HepG2 (cell line): ENCODE data around the gene HTR2A. TPM values are rescaled to one million over a fixed set of nuclear protein-coding genes. Genes with fewer than 3 reads are reported as not detected.

ENCODE experiments used
- ATAC-seq: fragments of 200-7000 bp; cut with Tn5 transposase; 3 replicates; pipeline ENCODE4 v1.9.1; 2020; ENCODE audit warnings: mild to moderate bottlenecking, moderate library complexity
- BruUV-seq: library from RNA; stranded (reverse); fragments of 400-500 nt; replicated peaks from 2 replicates; lab custom pipeline; 2021; lab: Mats Ljungman, UMichigan
- CTCF ChIA-PET: fragments of 300-600 bp; formaldehyde crosslinking; extraction: SDS; loops from one replicate; lab custom pipeline; 2021; ENCODE audit warnings: low total read pairs, inconsistent platforms, low intra/inter-chr PET ratio; lab: Yijun Ruan, JAX
- POLR2A ChIA-PET: fragments of 350-600 bp; sonication (Branson Sonifier 250); formaldehyde crosslinking; loops from one replicate; lab custom pipeline; 2020; ENCODE audit warnings: antibody characterized with exemption, inconsistent platforms; lab: Yijun Ruan, JAX
- DNase-seq: peaks from one replicate; pipeline ENCODE4 v3.0.0-alpha.2; 2015; ENCODE audit warnings: low spot score
- FAIRE-seq: peaks from 3 replicates; lab custom pipeline; 2011; peaks lifted over from hg19 to GRCh38; lab: Jason Lieb, UNC
- H2AFZ ChIP-seq: one replicate; pipeline ENCODE4 v1.6.1; 2011; ENCODE audit warnings: low read length, inconsistent platforms
- H3K27ac ChIP-seq: fragments of 300-600 bp; 3 replicates; pipeline ENCODE4 v1.8.0; 2011; ENCODE audit warnings: mixed run types, mild to moderate bottlenecking, mixed read lengths, low read length, inconsistent platforms; ENCODE audit not compliant: insufficient read depth; ENCODE audit errors: extremely low read length
- H3K27me3 ChIP-seq, 2 experiments: fragments of 200-600 bp in 1 of 2; 2 replicates in 1 of 2; 3 replicates in 1 of 2; pipeline versions ENCODE4 v1.6.0 to v1.8.0; 2011; ENCODE audit warnings: low read length in 2 of 2, mild to moderate bottlenecking in 2 of 2, moderate library complexity in 2 of 2, inconsistent platforms in 1 of 2; ENCODE audit not compliant: insufficient read depth in 2 of 2, control insufficient read depth in 1 of 2
- H3K36me3 ChIP-seq, 2 experiments: fragments of 200-600 bp in 1 of 2; replicated peaks in 1 of 2; 2 replicates in 1 of 2; 3 replicates in 1 of 2; pipeline versions ENCODE4 v1.5.1 to v1.8.0; 2011; ENCODE audit warnings: low read length in 2 of 2, inconsistent platforms in 1 of 2; ENCODE audit not compliant: insufficient read depth in 2 of 2, control insufficient read depth in 1 of 2
- H3K4me1 ChIP-seq: 2 replicates; pipeline ENCODE4 v1.5.1; 2012; ENCODE audit warnings: low read length, inconsistent platforms; ENCODE audit not compliant: insufficient read depth
- H3K4me2 ChIP-seq: 2 replicates; pipeline ENCODE4 v1.6.0; 2011; ENCODE audit warnings: low read depth, low read length, inconsistent platforms
- H3K4me3 ChIP-seq, 3 experiments: fragments of 200-600 bp in 1 of 3; sonication (generic), shearing (Covaris generic) in 1 of 3; replicated peaks in 1 of 3; 2 replicates each; pipeline ENCODE4 v1.5.1; 2011 to 2016; ENCODE audit warnings: low read length in 3 of 3, inconsistent platforms in 2 of 3, low read depth in 2 of 3, mild to moderate bottlenecking in 2 of 3, control low read depth in 1 of 3, mixed read lengths in 1 of 3; ENCODE audit not compliant: insufficient read depth in 1 of 3
- H3K79me2 ChIP-seq: one replicate; pipeline ENCODE4 v1.6.1; 2011; ENCODE audit warnings: low read length, inconsistent platforms; ENCODE audit not compliant: insufficient read depth
- H3K9ac ChIP-seq: 2 replicates; pipeline ENCODE4 v1.6.0; 2011; ENCODE audit warnings: mild to moderate bottlenecking, low read depth, low read length, inconsistent platforms; ENCODE audit not compliant: insufficient read depth
- H3K9me3 ChIP-seq: 2 replicates; pipeline ENCODE4 v1.5.1; 2012; ENCODE audit warnings: mild to moderate bottlenecking, low read length
- H4K20me1 ChIP-seq: 2 replicates; pipeline ENCODE4 v1.6.0; 2011; ENCODE audit warnings: inconsistent platforms, mild to moderate bottlenecking, low read length, moderate library complexity; ENCODE audit not compliant: insufficient read depth
- BRF2 ChIP-seq: sonication (generic); formaldehyde crosslinking; IDR thresholded peaks from 2 replicates; pipeline ENCODE4 v1.8.1; 2022; ENCODE audit warnings: mild to moderate bottlenecking, missing genetic modification reagents
- MYC ChIP-seq: sonication (generic); formaldehyde crosslinking; IDR thresholded peaks from 2 replicates; pipeline ENCODE4 v1.9.0; 2021; ENCODE audit warnings: missing genetic modification reagents, borderline replicate concordance
- SALL1 ChIP-seq: sonication (generic); formaldehyde crosslinking; IDR thresholded peaks from 2 replicates; pipeline ENCODE4 v1.8.0; 2022; ENCODE audit warnings: mild to moderate bottlenecking, missing genetic modification reagents
- SRY ChIP-seq: sonication (generic); formaldehyde crosslinking; IDR thresholded peaks from 2 replicates; pipeline ENCODE4 v1.8.0; 2022; ENCODE audit warnings: mild to moderate bottlenecking, missing genetic modification reagents
- TOPORS ChIP-seq: sonication (generic); formaldehyde crosslinking; IDR thresholded peaks from 2 replicates; pipeline ENCODE4 v1.8.0; 2023; ENCODE audit warnings: mild to moderate bottlenecking, missing genetic modification reagents
- ZFP82 ChIP-seq: sonication (generic); formaldehyde crosslinking; IDR thresholded peaks from 2 replicates; pipeline ENCODE4 v1.5.1; 2020; ENCODE audit warnings: mild to moderate bottlenecking, missing genetic modification reagents, borderline replicate concordance
- ZNF337 ChIP-seq: sonication (generic); formaldehyde crosslinking; IDR thresholded peaks from 2 replicates; pipeline ENCODE4 v1.5.1; 2020; ENCODE audit warnings: missing genetic modification reagents, low read depth, mild to moderate bottlenecking, borderline replicate concordance
- ZNF609 ChIP-seq: sonication (generic); formaldehyde crosslinking; IDR thresholded peaks from 2 replicates; pipeline ENCODE4 v1.4.0; 2020; ENCODE audit warnings: mild to moderate bottlenecking, missing genetic modification reagents, borderline replicate concordance
- WGBS: methylation state at CpG from one replicate; pipeline ENCODE4 v1.1.6; 2017; ENCODE audit warnings: low lambda C conversion rate; 5-methylcytosine and 5-hydroxymethylcytosine counted together
- in situ Hi-C: cut with HindIII; loops from 2 replicates; pipeline ENCODE4 v1.10.0; 2017; ENCODE audit warnings: low pct_unique_long_range_greater_than_20kb; ENCODE audit not compliant: extremely low pct_ligation_motif_present
- intact Hi-C: fragments of 100-400 bp; cut with micrococcal nuclease; formaldehyde crosslinking; loops from one replicate; pipeline ENCODE4 v1.10.0; 2022; ENCODE audit not compliant: unreplicated experiment
- polyA plus RNA-seq, 8 experiments: library from polyadenylated mRNA; depleted of rRNA in 3 of 8; stranded (reverse) in 7 of 8; unstranded in 1 of 8; fragments of >200 nt; fragmentation: Illumina TruSeq in 4 of 8; extraction: Trizol in 4 of 8; gene quantifications; 2 replicates each; pipeline versions ENCODE4 v1.2.1 to v1.2.3, GENCODE V29; 2011 to 2016; ENCODE audit warnings: low read depth in 4 of 8, missing spikeins in 1 of 8, mixed read lengths in 1 of 8; ENCODE audit not compliant: insufficient read depth in 1 of 8
- total RNA-seq, 5 experiments: library from RNA; depleted of rRNA; stranded (reverse); fragments of >200 nt; fragmentation: Illumina TruSeq; extraction: Trizol; gene quantifications; 2 replicates each; pipeline ENCODE4 v1.2.3, GENCODE V29; 2016; ENCODE audit warnings: low read depth in 1 of 5
- TF ChIP-seq, protein P1 (sequence below), 2 experiments: fragments of 450-650 bp in 1 of 2; sonication (generic) in 1 of 2; formaldehyde crosslinking in 1 of 2; IDR thresholded peaks; 2 replicates each; pipeline versions ENCODE4 v1.6.1 to v1.8.0; 2016 to 2022; ENCODE audit warnings: antibody characterized with exemption in 1 of 2, mild to moderate bottlenecking in 1 of 2, missing genetic modification reagents in 1 of 2

HTR2A gene
- total and polyA plus RNA-seq, 2 of the 13 experiments (the other 11 are each of a cell fraction or from before 2014, with no cell fraction given) = not detected

- no peak for ATAC-seq
- in situ Hi-C loops = no loop called here
- H3K27me3 ChIP-seq = no peaks in the 10 kb centered on the region; a peak in 1 of 5 replicates
- H3K27ac ChIP-seq = no peak overlapping the region
- no peak overlapping the region for H3K9ac ChIP-seq
- 34% methylated on average over 5 of the region's 5 CpGs for WGBS
- intact Hi-C loops = no loop called here
- no peak overlapping the region for H2AFZ ChIP-seq
- peaks cover 3% of the 10 kb centered on the region for H3K9me3 ChIP-seq
- no peaks in the 10 kb centered on the region for H3K79me2 ChIP-seq
- no TSS peak for BruUV-seq
- H3K36me3 ChIP-seq = no peaks in the 10 kb centered on the region
- CTCF ChIA-PET = no interaction called here
- POLR2A ChIA-PET = no interaction called here
- H4K20me1 ChIP-seq = no peaks in the 10 kb centered on the region
- no peak for FAIRE-seq
- DNase-seq = no peak
- no peaks in the 10 kb centered on the region for H3K4me1 ChIP-seq
- no peak overlapping the region for H3K4me3 ChIP-seq
- no peak overlapping the region for H3K4me2 ChIP-seq
- TF ChIP-seq TOPORS (CRISPR knock-in tag) (no peak), ZNF337 (no peak), SRY (CRISPR knock-in tag) (no peak), SALL1 (no peak), BRF2 (CRISPR knock-in tag) (no peak), ZFP82 (CRISPR knock-in tag) (no peak), ZNF609 (no peak), MYC (CRISPR knock-in tag) (no peak)
- TF ChIP-seq, protein P1, sequence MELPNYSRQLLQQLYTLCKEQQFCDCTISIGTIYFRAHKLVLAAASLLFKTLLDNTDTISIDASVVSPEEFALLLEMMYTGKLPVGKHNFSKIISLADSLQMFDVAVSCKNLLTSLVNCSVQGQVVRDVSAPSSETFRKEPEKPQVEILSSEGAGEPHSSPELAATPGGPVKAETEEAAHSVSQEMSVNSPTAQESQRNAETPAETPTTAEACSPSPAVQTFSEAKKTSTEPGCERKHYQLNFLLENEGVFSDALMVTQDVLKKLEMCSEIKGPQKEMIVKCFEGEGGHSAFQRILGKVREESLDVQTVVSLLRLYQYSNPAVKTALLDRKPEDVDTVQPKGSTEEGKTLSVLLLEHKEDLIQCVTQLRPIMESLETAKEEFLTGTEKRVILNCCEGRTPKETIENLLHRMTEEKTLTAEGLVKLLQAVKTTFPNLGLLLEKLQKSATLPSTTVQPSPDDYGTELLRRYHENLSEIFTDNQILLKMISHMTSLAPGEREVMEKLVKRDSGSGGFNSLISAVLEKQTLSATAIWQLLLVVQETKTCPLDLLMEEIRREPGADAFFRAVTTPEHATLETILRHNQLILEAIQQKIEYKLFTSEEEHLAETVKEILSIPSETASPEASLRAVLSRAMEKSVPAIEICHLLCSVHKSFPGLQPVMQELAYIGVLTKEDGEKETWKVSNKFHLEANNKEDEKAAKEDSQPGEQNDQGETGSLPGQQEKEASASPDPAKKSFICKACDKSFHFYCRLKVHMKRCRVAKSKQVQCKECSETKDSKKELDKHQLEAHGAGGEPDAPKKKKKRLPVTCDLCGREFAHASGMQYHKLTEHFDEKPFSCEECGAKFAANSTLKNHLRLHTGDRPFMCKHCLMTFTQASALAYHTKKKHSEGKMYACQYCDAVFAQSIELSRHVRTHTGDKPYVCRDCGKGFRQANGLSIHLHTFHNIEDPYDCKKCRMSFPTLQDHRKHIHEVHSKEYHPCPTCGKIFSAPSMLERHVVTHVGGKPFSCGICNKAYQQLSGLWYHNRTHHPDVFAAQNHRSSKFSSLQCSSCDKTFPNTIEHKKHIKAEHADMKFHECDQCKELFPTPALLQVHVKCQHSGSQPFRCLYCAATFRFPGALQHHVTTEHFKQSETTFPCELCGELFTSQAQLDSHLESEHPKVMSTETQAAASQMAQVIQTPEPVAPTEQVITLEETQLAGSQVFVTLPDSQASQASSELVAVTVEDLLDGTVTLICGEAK (IDR thresholded peaks at IDR 0.05) = no peak
- TF ChIP-seq, protein P1 (CRISPR knock-in tag; IDR thresholded peaks at IDR 0.05) = no peak
Observed at GRCh38 chr13:46810440-46810839, 86.4 kb downstream of the HTR2A start.
